HEK293T (cell line): ENCODE measurements around the gene TNRC18.

Experiments
- FOXK2 ChIP-seq: fragments of 450-650 bp; IDR thresholded peaks from 2 replicates; pipeline ENCODE4 v1.6.1; 2016; ENCODE audit warnings: mild to moderate bottlenecking
- FOXM1 ChIP-seq: fragments of 450-650 bp; IDR thresholded peaks from 2 replicates; pipeline ENCODE4 v1.6.1; 2017; ENCODE audit warnings: mild to moderate bottlenecking, borderline replicate concordance

GRCh38 chr7:5348134-5349004 is 75.3 kb downstream of the TNRC18 start:
- TF ChIP-seq FOXM1 = no peak
- no peak for TF ChIP-seq FOXK2
